ENCODE measurements around the gene MTCH1.

GRCh38 chr6:36929607-36930006, 56.4 kb downstream of the MTCH1 start:
- TF ChIP-seq CTCF (IDR thresholded peaks at IDR 0.05 in 8 of 11, conservative IDR thresholded peaks at IDR 0.05 in 3 of 11) (no peak), POLR2AphosphoS5 (IDR thresholded peaks at IDR 0.05) (no peak)
